GM19438 (cell line): Measurements from ENCODE around the gene TBX3.

ENCODE experiments used
- ATAC-seq: cut with Tn5 transposase; IDR thresholded peaks from one replicate; pipeline ENCODE4 v1.9.1; 2021; ENCODE audit warnings: low read depth; ENCODE audit not compliant: unreplicated experiment

TBX3 gene

DNA sequence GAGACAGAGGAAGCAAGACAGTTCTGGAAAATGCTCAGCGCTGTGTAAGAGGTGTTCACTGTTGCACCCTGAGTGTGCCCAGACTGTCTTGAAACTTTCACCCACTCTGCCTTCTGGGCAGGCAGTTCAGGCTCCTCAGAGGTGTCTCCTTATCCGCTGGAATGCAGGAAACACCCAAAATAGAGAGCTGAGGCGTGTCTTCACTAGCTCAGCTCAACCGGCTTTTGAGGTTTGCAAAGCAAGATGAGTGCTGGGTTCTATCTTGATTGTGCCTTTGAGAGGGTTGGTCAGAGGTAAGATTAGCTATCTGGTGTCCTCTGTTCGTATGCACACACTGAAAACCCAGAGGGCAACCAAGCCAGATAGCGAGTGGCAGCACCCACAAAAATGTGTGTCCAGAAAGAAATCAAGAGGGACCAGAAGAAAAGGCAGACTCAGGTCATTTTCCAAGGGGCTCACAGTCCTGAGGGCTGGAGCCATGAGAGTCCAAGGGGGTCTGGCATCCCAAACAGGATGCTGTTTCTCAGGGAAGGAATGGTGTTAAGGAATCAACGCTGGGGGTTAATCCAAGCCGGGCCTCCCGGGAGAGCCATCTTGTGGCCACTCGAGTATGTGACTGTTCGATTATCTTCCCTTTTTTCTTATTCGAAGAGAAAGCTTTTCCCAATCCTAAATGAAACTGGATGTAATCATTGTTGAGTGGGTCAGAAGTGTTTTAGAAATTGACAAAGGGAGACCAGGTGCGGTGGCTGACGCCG is 47.1 kb downstream of the TBX3 start:
- ATAC-seq: no peak

DNA sequence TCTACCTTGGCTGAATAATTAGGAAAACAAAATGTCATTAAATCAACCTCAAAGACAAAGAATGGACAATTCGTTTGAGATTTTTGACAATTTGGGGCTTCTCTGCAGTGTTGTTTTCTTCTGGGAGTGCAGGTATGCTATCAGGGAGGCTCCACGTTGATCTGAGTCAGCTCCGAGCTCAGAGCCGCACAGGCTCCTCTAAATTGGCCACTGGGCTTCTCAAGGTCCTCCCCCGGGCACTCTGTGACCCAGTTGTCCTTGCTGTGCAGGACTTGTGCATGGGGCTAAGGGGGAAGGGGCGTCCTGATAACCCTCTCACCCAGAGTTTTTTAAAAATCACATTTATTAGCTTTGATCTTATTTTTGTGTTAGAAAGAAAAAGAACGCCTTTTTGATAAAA is 52.7 kb downstream of the TBX3 start:
- ATAC-seq: no peak

DNA sequence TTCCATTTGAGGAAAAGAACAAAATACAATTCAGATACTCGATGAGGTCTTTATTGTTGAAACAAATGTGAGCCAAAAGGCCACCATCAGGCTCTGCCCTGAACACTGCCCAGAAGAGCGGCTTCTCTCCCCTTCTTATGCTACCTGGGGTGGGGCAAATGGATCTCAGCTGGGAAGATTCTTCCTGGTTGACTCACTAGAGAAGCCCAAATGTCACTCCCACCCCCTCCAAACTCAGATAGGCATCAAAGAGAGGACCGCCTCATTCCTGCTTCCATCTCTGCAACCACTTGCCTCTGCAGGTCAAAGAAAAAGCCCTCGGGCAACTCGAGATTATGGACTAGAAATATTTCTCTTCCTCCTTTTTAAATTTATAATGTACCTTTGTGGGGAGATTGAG is 55.8 kb downstream of the TBX3 start:
- ATAC-seq: no peak

DNA sequence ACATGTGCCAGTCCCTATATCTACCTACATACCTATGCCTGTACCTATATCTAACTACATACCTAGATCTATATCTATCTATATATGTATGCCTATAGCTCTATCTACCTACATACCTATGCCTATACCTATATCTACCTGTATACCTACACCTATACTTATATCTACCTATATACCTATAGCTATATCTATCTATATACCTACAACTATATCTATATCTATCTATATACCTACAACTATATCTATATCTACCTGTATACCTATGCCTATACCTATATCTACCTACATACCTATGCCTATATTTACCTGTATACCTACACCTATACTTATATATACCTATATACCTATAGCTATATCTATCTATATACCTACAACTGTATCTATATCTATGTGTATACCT is 56.6 kb downstream of the TBX3 start:
- no peak for ATAC-seq

GRCh38 chr12:114625294-114625851 is 58.6 kb downstream of the TBX3 start:
- no peak for ATAC-seq

DNA sequence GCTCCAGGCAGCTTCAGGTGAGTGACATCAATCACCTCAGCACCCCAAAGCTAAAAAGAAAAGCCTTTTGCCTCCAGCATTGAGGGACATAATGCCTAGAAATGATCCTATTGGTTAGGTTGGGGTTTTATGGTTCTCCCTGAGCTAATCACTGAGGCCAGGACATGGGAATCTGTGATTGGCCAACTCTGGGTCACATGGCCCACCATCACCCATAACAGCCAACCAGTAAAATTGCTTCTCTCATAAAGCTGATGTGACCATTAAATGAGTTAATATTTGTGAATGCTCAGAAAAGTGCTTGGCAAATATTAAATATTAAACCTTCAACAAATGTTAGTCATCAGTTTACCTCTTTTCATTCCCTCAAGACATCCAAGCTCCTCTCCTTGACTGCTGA is 60.2 kb downstream of the TBX3 start:
- no peak for ATAC-seq
